HEK293 (cell line): ENCODE data around the gene DIP2C.

Source experiments
- CTCF ChIP-seq: fragments of 450-650 bp; formaldehyde crosslinking; IDR thresholded peaks from 2 replicates; pipeline ENCODE4 v1.5.1; 2016; ENCODE audit warnings: missing biosample characterization, missing genetic modification characterization
- GFI1B ChIP-seq: fragments of 450-650 bp; formaldehyde crosslinking; IDR thresholded peaks from 2 replicates; pipeline ENCODE4 v1.5.1; 2016; ENCODE audit warnings: missing biosample characterization, missing genetic modification characterization
- RBAK ChIP-seq: fragments of 450-650 bp; formaldehyde crosslinking; IDR thresholded peaks from 2 replicates; pipeline ENCODE4 v1.5.1; 2016; ENCODE audit warnings: missing biosample characterization, missing genetic modification characterization
- TCF7L2 ChIP-seq: IDR thresholded peaks from 2 replicates; pipeline ENCODE4 v1.6.1; 2011; ENCODE audit warnings: low read depth, mild to moderate bottlenecking, inconsistent platforms, low read length, moderate library complexity, borderline replicate concordance
- ZNF391 ChIP-seq: fragments of 450-650 bp; formaldehyde crosslinking; IDR thresholded peaks from 2 replicates; pipeline ENCODE4 v1.5.1; 2016; ENCODE audit warnings: low read depth, missing biosample characterization, missing genetic modification characterization, borderline replicate concordance
- ZNF530 ChIP-seq: fragments of 450-650 bp; formaldehyde crosslinking; IDR thresholded peaks from 2 replicates; pipeline ENCODE4 v1.5.1; 2016; ENCODE audit warnings: low read depth, missing biosample characterization, missing genetic modification characterization
- ZNF555 ChIP-seq: fragments of 450-650 bp; formaldehyde crosslinking; conservative IDR thresholded peaks from 2 replicates; pipeline ENCODE4 v1.5.1; 2017; ENCODE audit warnings: missing biosample characterization, mild to moderate bottlenecking, missing genetic modification characterization, inconsistent platforms
- TF ChIP-seq, protein P1 (sequence below): fragments of 450-650 bp; formaldehyde crosslinking; IDR thresholded peaks from 2 replicates; pipeline ENCODE4 v1.5.1; 2016; ENCODE audit warnings: missing biosample characterization, missing genetic modification characterization
- TF ChIP-seq, protein P2 (sequence below): fragments of 450-650 bp; formaldehyde crosslinking; IDR thresholded peaks from 2 replicates; pipeline ENCODE4 v1.5.1; 2016; ENCODE audit warnings: missing biosample characterization, missing genetic modification characterization

- TF ChIP-seq, protein P1, sequence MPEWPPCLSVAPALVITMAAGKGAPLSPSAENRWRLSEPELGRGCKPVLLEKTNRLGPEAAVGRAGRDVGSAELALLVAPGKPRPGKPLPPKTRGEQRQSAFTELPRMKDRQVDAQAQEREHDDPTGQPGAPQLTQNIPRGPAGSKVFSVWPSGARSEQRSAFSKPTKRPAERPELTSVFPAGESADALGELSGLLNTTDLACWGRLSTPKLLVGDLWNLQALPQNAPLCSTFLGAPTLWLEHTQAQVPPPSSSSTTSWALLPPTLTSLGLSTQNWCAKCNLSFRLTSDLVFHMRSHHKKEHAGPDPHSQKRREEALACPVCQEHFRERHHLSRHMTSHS (tag by site-specific recombination): no peak
- TF ChIP-seq RBAK (tag by site-specific recombination) (no peak), GFI1B (tag by site-specific recombination) (no peak), CTCF (tag by site-specific recombination) (no peak), TCF7L2 (no peak), ZNF530 (tag by site-specific recombination) (no peak), ZNF391 (tag by site-specific recombination) (no peak), ZNF555 (tag by site-specific recombination) (no peak)
- TF ChIP-seq, protein P2, sequence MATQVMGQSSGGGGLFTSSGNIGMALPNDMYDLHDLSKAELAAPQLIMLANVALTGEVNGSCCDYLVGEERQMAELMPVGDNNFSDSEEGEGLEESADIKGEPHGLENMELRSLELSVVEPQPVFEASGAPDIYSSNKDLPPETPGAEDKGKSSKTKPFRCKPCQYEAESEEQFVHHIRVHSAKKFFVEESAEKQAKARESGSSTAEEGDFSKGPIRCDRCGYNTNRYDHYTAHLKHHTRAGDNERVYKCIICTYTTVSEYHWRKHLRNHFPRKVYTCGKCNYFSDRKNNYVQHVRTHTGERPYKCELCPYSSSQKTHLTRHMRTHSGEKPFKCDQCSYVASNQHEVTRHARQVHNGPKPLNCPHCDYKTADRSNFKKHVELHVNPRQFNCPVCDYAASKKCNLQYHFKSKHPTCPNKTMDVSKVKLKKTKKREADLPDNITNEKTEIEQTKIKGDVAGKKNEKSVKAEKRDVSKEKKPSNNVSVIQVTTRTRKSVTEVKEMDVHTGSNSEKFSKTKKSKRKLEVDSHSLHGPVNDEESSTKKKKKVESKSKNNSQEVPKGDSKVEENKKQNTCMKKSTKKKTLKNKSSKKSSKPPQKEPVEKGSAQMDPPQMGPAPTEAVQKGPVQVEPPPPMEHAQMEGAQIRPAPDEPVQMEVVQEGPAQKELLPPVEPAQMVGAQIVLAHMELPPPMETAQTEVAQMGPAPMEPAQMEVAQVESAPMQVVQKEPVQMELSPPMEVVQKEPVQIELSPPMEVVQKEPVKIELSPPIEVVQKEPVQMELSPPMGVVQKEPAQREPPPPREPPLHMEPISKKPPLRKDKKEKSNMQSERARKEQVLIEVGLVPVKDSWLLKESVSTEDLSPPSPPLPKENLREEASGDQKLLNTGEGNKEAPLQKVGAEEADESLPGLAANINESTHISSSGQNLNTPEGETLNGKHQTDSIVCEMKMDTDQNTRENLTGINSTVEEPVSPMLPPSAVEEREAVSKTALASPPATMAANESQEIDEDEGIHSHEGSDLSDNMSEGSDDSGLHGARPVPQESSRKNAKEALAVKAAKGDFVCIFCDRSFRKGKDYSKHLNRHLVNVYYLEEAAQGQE (tag by site-specific recombination): no peak
Measured at GRCh38 chr10:690372-691161, 1.1 kb upstream of the DIP2C start.
